ENCODE data around the gene PRDM16. TPM values are rescaled to one million over a fixed set of nuclear protein-coding genes. Genes with fewer than 3 reads are reported as not detected.

The PRDM16 gene
- total RNA-seq, 1 donor from 2014 or later = 0.43 TPM

DNA sequence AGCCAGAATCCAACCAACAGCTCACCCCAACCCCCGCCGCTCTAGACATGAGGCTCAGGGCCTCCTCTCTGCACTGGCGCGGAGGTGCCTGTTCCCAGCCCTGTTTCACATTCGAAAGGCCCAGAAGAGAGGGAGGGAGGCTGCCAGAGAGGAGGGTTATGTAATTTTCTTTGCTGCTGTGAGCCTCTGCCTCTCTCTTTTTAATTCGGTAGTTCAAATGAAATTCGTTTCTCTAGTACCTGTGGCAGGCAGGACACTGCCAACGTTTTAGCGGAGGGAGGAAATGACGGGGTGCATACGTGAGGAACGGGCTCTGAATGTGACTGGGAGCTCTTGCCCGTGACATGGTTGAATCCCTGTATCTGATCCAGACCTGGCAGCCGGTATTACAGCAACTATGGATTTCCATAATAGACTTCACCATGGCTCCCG is 9.4 kb downstream of the PRDM16 start:
- peak overlapping the region; percentile 71 for H3K4me2 ChIP-seq (ENCODE audit: low read length)
- H3K9ac ChIP-seq (ENCODE audit: low read length) = peak overlapping the region; percentile 48
- peaks cover 46% of the 10 kb centered on the region for H4K20me1 ChIP-seq (ENCODE audit: insufficient read depth, low read length)
- H3K4me1 ChIP-seq (ENCODE audit: insufficient read depth, low read length) = peaks cover 30% of the 10 kb centered on the region
- peak overlapping the region; percentile 29 for H3K4me3 ChIP-seq (ENCODE audit: insufficient read depth, low read depth, low read length)
- H3K36me3 ChIP-seq (ENCODE audit: insufficient read depth, low read length) = no peaks in the 10 kb centered on the region
- DNase-seq (ENCODE audit: low read depth) = peak; percentile 38
- H3K9me3 ChIP-seq (ENCODE audit: insufficient read depth, low read depth, low read length) = no peaks in the 10 kb centered on the region
- no peak for TF ChIP-seq CTCF (IDR thresholded peaks at IDR 0.05; ENCODE audit: insufficient read depth, low read depth, low read length)
- TF ChIP-seq EZH2 (IDR thresholded peaks at IDR 0.05; ENCODE audit: insufficient read depth, low read length) = no peak
- no peak overlapping the region for H3K27ac Mint-ChIP-seq (ENCODE audit: unreplicated experiment)
- peaks cover 4% of the 10 kb centered on the region for H3K27me3 ChIP-seq (ENCODE audit: insufficient read depth, low read length)
- no peaks in the 10 kb centered on the region for H3K9me3 Mint-ChIP-seq (ENCODE audit: unreplicated experiment)
- no peak for FAIRE-seq
- peaks cover 2% of the 10 kb centered on the region for H3K36me3 Mint-ChIP-seq (ENCODE audit: low read depth, unreplicated experiment)
- H3K79me2 ChIP-seq (ENCODE audit: insufficient read depth, low read length) = peaks cover 98% of the 10 kb centered on the region
- H3K4me3 Mint-ChIP-seq (ENCODE audit: unreplicated experiment) = no peak overlapping the region
- no peak overlapping the region for H3K27ac ChIP-seq (ENCODE audit: low read depth, low read length)
- H2AFZ ChIP-seq (ENCODE audit: low read depth, low read length) = peak overlapping the region; percentile 29
- no peaks in the 10 kb centered on the region for H3K4me1 Mint-ChIP-seq (ENCODE audit: low read depth, unreplicated experiment)
- peaks cover 60% of the 10 kb centered on the region for H3K27me3 Mint-ChIP-seq (ENCODE audit: low read depth, unreplicated experiment)

- peak overlapping the region; percentile 48 for H3K9ac ChIP-seq (ENCODE audit: low read length)
- Mint-ChIP-seq H3K27ac (ENCODE audit: unreplicated experiment) (no peak overlapping the region), H3K9me3 (ENCODE audit: unreplicated experiment) (no peaks in the 10 kb centered on the region), H3K36me3 (ENCODE audit: low read depth, unreplicated experiment) (peaks cover 2% of the 10 kb centered on the region), H3K27me3 (ENCODE audit: low read depth, unreplicated experiment) (peaks cover 63% of the 10 kb centered on the region), H3K4me3 (ENCODE audit: unreplicated experiment) (no peak overlapping the region), H3K4me1 (ENCODE audit: low read depth, unreplicated experiment) (no peaks in the 10 kb centered on the region)
- peaks cover 98% of the 10 kb centered on the region for H3K79me2 ChIP-seq (ENCODE audit: insufficient read depth, low read length)
- H3K36me3 ChIP-seq (ENCODE audit: insufficient read depth, low read length) = no peaks in the 10 kb centered on the region
- peak; percentile 10 for DNase-seq (ENCODE audit: low read depth)
- H4K20me1 ChIP-seq (ENCODE audit: insufficient read depth, low read length) = peaks cover 50% of the 10 kb centered on the region
- no peak for FAIRE-seq
- peak overlapping the region; percentile 29 for H2AFZ ChIP-seq (ENCODE audit: low read depth, low read length)
- H3K4me2 ChIP-seq (ENCODE audit: low read length) = peak overlapping the region; percentile 71
- no peaks in the 10 kb centered on the region for H3K9me3 ChIP-seq (ENCODE audit: insufficient read depth, low read depth, low read length)
- H3K4me3 ChIP-seq (ENCODE audit: insufficient read depth, low read depth, low read length) = peak overlapping the region; percentile 29
- H3K4me1 ChIP-seq (ENCODE audit: insufficient read depth, low read length) = peaks cover 27% of the 10 kb centered on the region
- peaks cover 4% of the 10 kb centered on the region for H3K27me3 ChIP-seq (ENCODE audit: insufficient read depth, low read length)
- no peak overlapping the region for H3K27ac ChIP-seq (ENCODE audit: low read depth, low read length)
- TF ChIP-seq EZH2 (IDR thresholded peaks at IDR 0.05; ENCODE audit: insufficient read depth, low read length) = no peak
- TF ChIP-seq CTCF (IDR thresholded peaks at IDR 0.05; ENCODE audit: insufficient read depth, low read depth, low read length) = no peak
Observed at GRCh38 chr1:3078871-3079270, 9.9 kb downstream of the PRDM16 start.

DNA sequence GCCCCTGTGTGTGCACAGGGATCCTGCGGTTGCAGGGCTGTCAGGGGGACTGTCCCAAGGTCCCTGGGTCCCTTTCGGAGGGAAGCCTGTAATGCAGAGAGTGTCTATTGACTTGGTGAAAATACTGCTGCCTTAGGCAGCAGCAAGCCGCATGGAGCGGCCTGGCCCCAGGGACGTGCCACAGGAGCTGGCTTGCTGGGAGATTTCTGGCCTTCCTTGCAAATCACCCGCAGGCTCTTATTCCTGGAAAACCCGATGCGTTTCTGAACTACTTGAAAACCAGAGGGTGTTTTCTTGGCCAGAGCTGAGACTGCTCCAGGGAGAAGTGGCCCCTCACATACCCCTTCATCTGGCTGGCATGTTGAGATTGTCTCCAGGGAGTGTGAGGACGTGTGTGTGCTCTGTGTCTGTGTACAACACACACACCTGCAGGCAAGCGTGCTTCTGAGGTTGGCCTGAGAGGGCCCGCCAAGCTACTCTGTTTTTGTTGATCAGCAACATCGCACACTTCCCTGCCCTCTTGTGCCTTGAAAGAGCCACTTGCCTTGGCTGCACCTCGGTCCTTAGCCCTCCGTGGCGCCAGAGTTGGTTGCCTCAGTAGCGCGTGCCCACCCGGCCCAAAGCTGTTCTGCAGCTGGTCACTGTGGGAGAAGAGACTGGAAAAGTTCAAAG is 10.5 kb downstream of the PRDM16 start:
- no peak overlapping the region for H3K4me3 Mint-ChIP-seq (ENCODE audit: unreplicated experiment)
- TF ChIP-seq EZH2 (IDR thresholded peaks at IDR 0.05; ENCODE audit: insufficient read depth, low read length) = no peak
- no peak for TF ChIP-seq CTCF (IDR thresholded peaks at IDR 0.05; ENCODE audit: insufficient read depth, low read depth, low read length)
- H3K9me3 ChIP-seq (ENCODE audit: insufficient read depth, low read depth, low read length) = no peaks in the 10 kb centered on the region

More for the DNA sequence above, 10.5 kb downstream of the PRDM16 start:
- H3K27me3 Mint-ChIP-seq (ENCODE audit: low read depth, unreplicated experiment) = peaks cover 61% of the 10 kb centered on the region
- no peaks in the 10 kb centered on the region for H3K36me3 ChIP-seq (ENCODE audit: insufficient read depth, low read length)
- H3K27ac Mint-ChIP-seq (ENCODE audit: unreplicated experiment) = no peak overlapping the region
- H3K4me1 Mint-ChIP-seq (ENCODE audit: low read depth, unreplicated experiment) = no peaks in the 10 kb centered on the region
- no peak overlapping the region for H3K9ac ChIP-seq (ENCODE audit: low read length)
- H3K27ac ChIP-seq (ENCODE audit: low read depth, low read length) = no peak overlapping the region
- DNase-seq (ENCODE audit: low read depth) (no peak), FAIRE-seq (no peak)
- peaks cover 22% of the 10 kb centered on the region for H3K4me1 ChIP-seq (ENCODE audit: insufficient read depth, low read length)
- H3K4me2 ChIP-seq (ENCODE audit: low read length) = peak overlapping the region; percentile 71
- peaks cover 45% of the 10 kb centered on the region for H4K20me1 ChIP-seq (ENCODE audit: insufficient read depth, low read length)
- no peak overlapping the region for H2AFZ ChIP-seq (ENCODE audit: low read depth, low read length)
- no peak overlapping the region for H3K4me3 ChIP-seq (ENCODE audit: insufficient read depth, low read depth, low read length)
- H3K27me3 ChIP-seq (ENCODE audit: insufficient read depth, low read length) = peaks cover under 1% of the 10 kb centered on the region
- H3K36me3 Mint-ChIP-seq (ENCODE audit: low read depth, unreplicated experiment) = peaks cover 2% of the 10 kb centered on the region
- H3K79me2 ChIP-seq (ENCODE audit: insufficient read depth, low read length) = peaks cover 96% of the 10 kb centered on the region
- H3K9me3 Mint-ChIP-seq (ENCODE audit: unreplicated experiment) = no peaks in the 10 kb centered on the region

All from astrocyte (in vitro differentiated cells and primary cell).